KBM-7 (cell line): ENCODE measurements around the gene MOV10L1.
A peak's percentile ranks its signal among the peaks of the same experiment; 100 is the strongest.
"Not testable (repeated sequence)": the region's sequence is repeated elsewhere in the genome, so short reads cannot be mapped to it uniquely, and the experiment has no call there.

Experiments
- DNase-seq: peaks from one replicate; pipeline ENCODE4 v3.0.0-alpha.2; 2015
- in situ Hi-C: fragments of 300-500 bp; cut with MboI; formaldehyde crosslinking; loops from 2 replicates; pipeline ENCODE4 v1.14.3; 2020; ENCODE audit warnings: low sequenced_read_pairs, low pct_unique_long_range_greater_than_20kb, mixed read lengths

Gene MOV10L1

GRCh38 chr22:50074551-50075530 lies 15.0 kb upstream of the MOV10L1 start:
- no peak for DNase-seq
- in situ Hi-C loops = no loop called here

- in situ Hi-C loops = no loop called here
- DNase-seq = no peak
Measured at GRCh38 chr22:50076646-50077535, 12.9 kb upstream of the MOV10L1 start.

DNA sequence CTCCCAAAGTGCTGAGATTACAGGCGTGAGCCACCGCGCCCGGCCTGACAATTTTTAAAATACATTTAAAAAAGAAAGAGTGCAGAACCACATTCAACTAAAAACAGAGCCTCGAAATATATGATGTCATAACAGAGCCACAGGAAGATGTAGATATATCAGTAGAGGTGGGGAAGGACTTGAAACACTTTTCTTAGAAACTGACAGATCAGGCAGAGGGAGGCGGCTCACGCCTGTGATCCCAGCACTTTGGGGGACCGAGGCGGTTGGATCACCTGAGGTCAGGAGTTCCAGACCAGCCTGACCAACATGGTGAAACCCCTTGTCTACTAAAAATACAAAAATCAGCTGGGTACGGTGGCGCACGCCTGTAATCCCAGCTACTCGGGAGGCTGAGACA lies 11.6 kb upstream of the MOV10L1 start:
- in situ Hi-C loops = no loop called here
- no peak for DNase-seq

DNA sequence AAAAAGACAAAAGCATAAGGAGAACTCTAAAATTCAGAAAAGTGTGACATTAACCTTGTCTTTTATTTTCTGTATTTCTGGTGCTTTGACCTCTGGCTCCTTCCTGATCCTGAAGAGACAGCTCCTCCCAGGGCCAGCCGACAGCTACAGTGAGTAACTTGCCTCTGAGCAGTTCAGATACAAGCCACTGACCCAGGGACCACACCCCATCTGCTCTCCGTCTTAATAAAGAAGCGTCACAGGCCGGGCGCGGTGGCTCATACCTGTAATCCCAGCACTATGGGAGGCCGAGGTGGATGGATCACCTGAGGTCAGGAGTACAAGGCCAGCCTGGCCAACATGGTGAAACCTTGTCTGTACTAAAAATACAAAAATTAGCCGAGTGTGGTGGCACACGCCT lies 11.0 kb upstream of the MOV10L1 start:
- in situ Hi-C loops = no loop called here
- no peak for DNase-seq

DNA sequence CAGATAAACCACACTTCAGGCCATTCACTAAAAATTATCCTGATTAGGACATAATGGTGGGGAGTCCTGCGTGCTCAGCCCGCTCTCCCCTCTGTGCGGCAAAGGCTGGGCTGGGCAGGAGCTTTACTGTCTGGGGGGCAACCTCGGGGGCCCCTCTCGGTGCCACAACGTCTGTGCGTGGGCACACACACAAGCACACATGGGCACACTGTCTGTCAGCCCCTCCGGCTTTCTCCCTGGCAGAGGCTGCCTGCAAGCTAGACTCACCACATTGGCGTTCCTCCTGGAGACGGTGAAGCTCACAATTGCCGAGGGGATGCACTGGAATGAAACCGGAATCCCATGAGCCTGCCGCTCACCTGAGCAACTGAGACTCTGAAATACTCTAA lies 9.7 kb upstream of the MOV10L1 start:
- no peak for DNase-seq
- in situ Hi-C loops = no loop called here

GRCh38 chr22:50081426-50082196 lies 8.2 kb upstream of the MOV10L1 start:
- DNase-seq = no peak
- in situ Hi-C loops = no loop called here

- in situ Hi-C loops = no loop called here
Measured at GRCh38 chr22:50082197-50082715, 7.5 kb upstream of the MOV10L1 start.

DNA sequence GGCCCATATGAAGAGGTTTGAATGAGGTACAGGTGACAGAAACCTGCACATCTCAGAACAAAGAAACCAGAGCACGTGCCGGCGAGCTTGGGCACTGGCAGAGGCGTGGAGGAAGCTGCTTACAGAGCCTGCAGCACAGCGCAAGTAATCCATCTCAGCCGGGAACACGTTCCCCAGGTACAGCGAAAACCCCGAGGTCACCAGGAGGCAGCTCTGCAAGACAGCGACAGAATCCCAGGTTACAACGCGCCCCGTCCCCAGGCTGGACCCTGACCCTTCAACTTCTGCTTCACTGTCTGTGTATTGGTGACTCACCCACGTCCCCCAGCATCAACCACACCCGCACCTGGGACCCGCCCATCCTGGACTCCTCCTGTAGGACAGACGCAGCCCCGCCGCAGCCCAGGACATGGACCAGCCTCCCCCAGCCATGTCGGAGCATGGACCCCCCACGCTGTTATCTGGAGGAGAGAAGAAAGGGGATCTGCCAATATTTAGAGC lies 6.8 kb upstream of the MOV10L1 start:
- in situ Hi-C loops = no loop called here
- peak; percentile 56 for DNase-seq

More at GRCh38 chr22:50082197-50082715, 7.5 kb upstream of the MOV10L1 start:
- no peak for DNase-seq

GRCh38 chr22:50083462-50084079 lies 6.2 kb upstream of the MOV10L1 start:
- no peak for DNase-seq
- in situ Hi-C loops = no loop called here

- no peak for DNase-seq
- in situ Hi-C loops = no loop called here
Measured at GRCh38 chr22:50084080-50084477, 5.7 kb upstream of the MOV10L1 start.

DNA sequence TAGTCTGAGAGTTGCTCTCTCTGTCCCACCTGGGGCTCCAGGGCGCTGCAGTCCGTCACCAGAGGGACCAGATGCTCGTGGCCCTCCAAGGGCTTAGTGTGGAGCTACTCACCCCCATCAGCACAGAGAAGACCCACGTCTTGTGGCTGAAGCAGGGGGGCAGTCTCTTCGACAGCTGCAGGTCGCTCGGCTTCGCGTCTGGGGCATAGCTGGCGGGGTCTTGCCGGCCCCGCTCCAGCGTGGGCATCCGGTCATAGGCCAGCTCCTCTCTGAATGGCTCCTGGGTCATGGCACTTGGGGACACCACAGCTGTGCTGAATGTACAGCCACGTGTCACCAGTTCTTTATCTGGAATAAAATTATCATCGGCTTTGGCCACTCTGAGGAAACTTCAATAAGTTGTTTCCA lies 5.2 kb upstream of the MOV10L1 start:
- in situ Hi-C loops = no loop called here
- DNase-seq = peak; percentile 41

- DNase-seq = peak; percentile 99
- in situ Hi-C loops = no loop called here
Measured at GRCh38 chr22:50085211-50085972, 4.4 kb upstream of the MOV10L1 start, which contains the start of gene MLC1. MLC1 (minus strand) TSS chr22:50085426; CDS start chr22:50084902, 524 bp downstream.

DNA sequence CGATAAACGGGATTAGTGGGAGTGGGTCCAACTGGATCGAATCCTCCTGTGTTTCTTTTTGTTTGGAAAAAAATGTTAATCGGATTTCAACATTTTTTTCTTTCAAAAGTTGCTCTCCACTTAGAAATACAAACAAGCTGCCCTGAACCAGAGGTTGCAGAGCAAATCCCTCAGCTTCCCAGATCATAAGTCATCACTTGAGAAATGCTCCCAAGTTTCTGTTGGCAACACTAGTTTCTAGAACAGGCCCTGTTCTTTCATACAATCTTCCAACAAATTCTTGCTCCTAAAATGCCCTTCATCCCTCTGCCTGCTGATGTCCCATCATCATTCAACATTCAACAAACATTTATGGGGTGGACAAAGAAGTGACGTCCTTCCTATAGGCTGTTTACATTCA lies 3.3 kb upstream of the MOV10L1 start:
- DNase-seq = no peak
- in situ Hi-C loops = no loop called here

- DNase-seq, in situ Hi-C loops: not testable (repeated sequence)
Measured at GRCh38 chr22:50086975-50087374, 2.8 kb upstream of the MOV10L1 start.

DNA sequence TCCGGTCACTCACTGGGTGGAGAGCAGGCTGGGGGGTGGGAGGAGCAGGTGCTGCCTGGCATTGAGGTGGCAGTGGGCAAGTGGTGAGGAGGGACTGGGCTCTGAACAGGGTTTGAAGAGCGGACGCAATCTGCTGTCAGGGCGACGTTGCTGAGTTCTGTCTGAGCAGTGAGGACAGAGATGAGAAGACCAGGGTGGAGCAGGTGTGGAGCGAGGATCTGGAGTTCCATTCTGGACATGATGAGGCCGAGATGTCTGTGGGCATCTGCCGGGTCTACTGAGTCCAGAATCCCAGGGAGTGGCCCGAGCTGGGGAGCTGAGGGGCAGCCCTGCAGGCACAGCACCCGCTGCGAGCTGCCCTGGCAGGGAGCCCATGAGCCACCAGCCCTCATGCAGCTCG lies 2.2 kb upstream of the MOV10L1 start:
- DNase-seq = no peak
- in situ Hi-C loops = no loop called here

GRCh38 chr22:50088096-50088495 lies 1.7 kb upstream of the MOV10L1 start:
- DNase-seq = no peak
- in situ Hi-C loops = no loop called here

GRCh38 chr22:50089231-50089630 lies 575 bp upstream of the MOV10L1 start:
- in situ Hi-C loops = no loop called here

GRCh38 chr22:50090412-50090714 lies 557 bp downstream of the MOV10L1 start:
- in situ Hi-C loops = no loop called here
- no peak for DNase-seq

More at GRCh38 chr22:50089231-50089630, 575 bp upstream of the MOV10L1 start:
- DNase-seq = no peak
